HUDEP-2 (cell line): ENCODE data around the gene NUP153.
A peak's percentile ranks its signal among the peaks of the same experiment; 100 is the strongest.
"Not testable (repeated sequence)": the region's sequence is repeated elsewhere in the genome, so short reads cannot be mapped to it uniquely, and the experiment has no call there.

Source experiments
- DNase-seq, 76 experiments: peaks; one replicate each; lab custom pipeline; 2025; ENCODE audit not compliant: unreplicated experiment in 76 of 76; lab: John Stamatoyannopoulos, UW

Gene NUP153

GRCh38 chr6:17714879-17715851 is 8.4 kb upstream of the NUP153 start:
- peak in 30 of 76 experiments; percentile 10 to 59 (median 30) for DNase-seq

GRCh38 chr6:17714177-17714576 is 7.5 kb upstream of the NUP153 start:
- DNase-seq = no peak

- DNase-seq = no peak
Measured at GRCh38 chr6:17712576-17712975, 5.9 kb upstream of the NUP153 start.

- DNase-seq = no peak
Measured at GRCh38 chr6:17710331-17710730, 3.6 kb upstream of the NUP153 start.

- no peak for DNase-seq
Measured at GRCh38 chr6:17709476-17709875, 2.8 kb upstream of the NUP153 start.

- DNase-seq = not testable (repeated sequence)
Measured at GRCh38 chr6:17708035-17708434, 1.3 kb upstream of the NUP153 start.

GRCh38 chr6:17707371-17707651 is 586 bp upstream of the NUP153 start:
- DNase-seq = no peak

GRCh38 chr6:17705778-17706579 is 746 bp downstream of the NUP153 start:
- DNase-seq = peak in 62 of 76 experiments; percentile 26 to 91 (median 68)

GRCh38 chr6:17705428-17705777 is 1.3 kb downstream of the NUP153 start:
- peak in 62 of 76 experiments; percentile 15 to 80 (median 58) for DNase-seq

- peak in 36 of 76 experiments; percentile 15 to 73 (median 45) for DNase-seq
Measured at GRCh38 chr6:17703256-17703694, 3.5 kb downstream of the NUP153 start.

- peak in 18 of 76 experiments; percentile 8 to 60 (median 24) for DNase-seq
Measured at GRCh38 chr6:17700421-17701416, 6.0 kb downstream of the NUP153 start.

- DNase-seq = no peak
Measured at GRCh38 chr6:17691925-17692538, 14.7 kb downstream of the NUP153 start.

GRCh38 chr6:17688481-17688880 is 18.2 kb downstream of the NUP153 start:
- no peak for DNase-seq

- no peak for DNase-seq
Measured at GRCh38 chr6:17687136-17687535, 19.6 kb downstream of the NUP153 start.

- DNase-seq = no peak
Measured at GRCh38 chr6:17684134-17684533, 22.6 kb downstream of the NUP153 start.

- DNase-seq = no peak
Measured at GRCh38 chr6:17683428-17683827, 23.3 kb downstream of the NUP153 start.

GRCh38 chr6:17679726-17680125 is 27.0 kb downstream of the NUP153 start:
- DNase-seq = no peak

- no peak for DNase-seq
Measured at GRCh38 chr6:17677602-17678001, 29.1 kb downstream of the NUP153 start.

- no peak for DNase-seq
Measured at GRCh38 chr6:17673543-17674254, 33.0 kb downstream of the NUP153 start.
